RPMI7951 (cell line): ENCODE measurements around the gene GUCA1A. TPM values are rescaled to one million over a fixed set of nuclear protein-coding genes. Genes with fewer than 3 reads are reported as not detected.
A peak's percentile ranks its signal among the peaks of the same experiment; 100 is the strongest.
"Not testable (repeated sequence)": the region's sequence is repeated elsewhere in the genome, so short reads cannot be mapped to it uniquely, and the experiment has no call there.

Source experiments
- DNase-seq: peaks from one replicate; pipeline ENCODE4 v3.0.0-alpha.2; 2012; ENCODE audit warnings: low read depth
- total RNA-seq: library from RNA; depleted of rRNA; stranded (reverse); fragments of >200 nt; shearing (Covaris generic); gene quantifications from 2 replicates; pipeline ENCODE4 v1.2.3, GENCODE V29; 2014; rRNA removed

GUCA1A gene
- total RNA-seq, 1 experiment from 2014 or later = not detected

GRCh38 chr6:42210551-42210950 is 37.4 kb downstream of the GUCA1A start:
- DNase-seq = no peak

DNA sequence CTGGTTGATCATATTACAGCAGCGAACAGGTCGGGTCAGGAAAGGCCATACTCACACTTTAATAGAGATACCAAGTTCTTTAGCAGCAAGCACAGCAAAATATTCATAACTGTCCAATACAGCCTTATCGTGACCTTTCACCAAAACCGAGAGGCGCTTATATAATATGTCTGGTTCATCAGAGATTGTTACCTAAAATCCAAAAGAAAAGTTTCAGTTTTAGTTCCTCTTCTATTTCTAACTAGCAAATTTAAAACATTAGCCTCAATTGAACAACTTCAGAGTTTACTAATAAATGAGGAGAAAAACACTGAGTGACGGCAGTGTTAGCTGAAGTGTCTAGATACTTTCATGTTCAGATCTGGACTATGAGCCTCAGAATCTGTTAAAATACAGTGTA is 38.6 kb downstream of the GUCA1A start:
- no peak for DNase-seq

DNA sequence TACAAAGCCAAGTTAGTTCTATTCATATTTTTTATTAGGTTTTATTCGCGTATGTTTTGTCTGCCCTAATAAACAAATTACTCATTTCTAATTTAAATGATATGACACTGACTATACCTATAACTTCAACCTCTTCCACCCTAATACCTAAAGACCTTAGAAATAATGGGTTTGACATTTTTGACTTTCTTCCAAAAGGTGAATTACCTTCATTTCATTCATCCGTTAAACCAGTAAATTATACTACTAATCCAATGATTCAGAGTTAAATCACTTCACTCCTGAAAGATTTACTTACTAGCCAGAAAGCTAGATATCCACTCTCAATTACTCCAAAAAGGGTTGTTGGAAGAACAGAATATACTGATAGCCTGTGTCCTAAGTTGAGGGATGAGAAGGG is 39.3 kb downstream of the GUCA1A start:
- no peak for DNase-seq

DNA sequence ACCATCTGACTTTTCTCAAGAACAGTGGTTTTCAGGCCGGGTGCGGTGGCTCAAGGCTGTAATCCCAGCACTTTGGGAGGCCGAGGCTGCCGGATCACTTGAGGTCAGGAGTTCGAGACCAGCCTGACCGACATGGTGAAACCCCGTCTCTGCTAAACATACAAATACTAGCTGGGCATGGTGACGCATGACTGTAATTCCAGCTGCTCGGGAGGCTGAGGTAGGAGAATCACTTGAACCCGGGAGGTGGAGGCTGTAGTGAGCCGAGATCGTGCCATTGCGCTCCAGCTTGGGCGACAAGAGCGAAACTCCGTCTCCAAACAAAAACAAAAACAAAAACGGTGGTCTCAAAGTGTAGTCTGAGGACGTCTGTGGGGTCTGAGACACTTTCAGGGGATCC is 43.3 kb downstream of the GUCA1A start:
- DNase-seq = not testable (repeated sequence)

DNA sequence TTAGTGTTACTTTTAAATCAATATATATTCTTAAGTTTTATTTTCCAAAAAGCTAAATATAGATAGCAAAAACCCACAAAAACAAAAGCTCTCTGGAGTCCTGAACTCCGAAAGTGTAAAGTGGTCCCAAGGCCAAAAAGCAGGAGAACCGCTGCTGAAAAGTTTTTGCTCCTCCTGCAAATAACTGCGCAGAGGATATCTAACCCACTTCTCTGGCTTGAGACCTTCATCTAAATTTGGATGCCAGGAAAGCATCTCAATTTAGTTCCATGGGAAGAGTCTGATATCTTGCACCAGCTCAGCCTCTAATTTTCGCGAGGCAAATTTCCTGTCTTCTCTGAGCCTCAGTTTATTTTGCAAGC is 44.0 kb downstream of the GUCA1A start:
- no peak for DNase-seq

DNA sequence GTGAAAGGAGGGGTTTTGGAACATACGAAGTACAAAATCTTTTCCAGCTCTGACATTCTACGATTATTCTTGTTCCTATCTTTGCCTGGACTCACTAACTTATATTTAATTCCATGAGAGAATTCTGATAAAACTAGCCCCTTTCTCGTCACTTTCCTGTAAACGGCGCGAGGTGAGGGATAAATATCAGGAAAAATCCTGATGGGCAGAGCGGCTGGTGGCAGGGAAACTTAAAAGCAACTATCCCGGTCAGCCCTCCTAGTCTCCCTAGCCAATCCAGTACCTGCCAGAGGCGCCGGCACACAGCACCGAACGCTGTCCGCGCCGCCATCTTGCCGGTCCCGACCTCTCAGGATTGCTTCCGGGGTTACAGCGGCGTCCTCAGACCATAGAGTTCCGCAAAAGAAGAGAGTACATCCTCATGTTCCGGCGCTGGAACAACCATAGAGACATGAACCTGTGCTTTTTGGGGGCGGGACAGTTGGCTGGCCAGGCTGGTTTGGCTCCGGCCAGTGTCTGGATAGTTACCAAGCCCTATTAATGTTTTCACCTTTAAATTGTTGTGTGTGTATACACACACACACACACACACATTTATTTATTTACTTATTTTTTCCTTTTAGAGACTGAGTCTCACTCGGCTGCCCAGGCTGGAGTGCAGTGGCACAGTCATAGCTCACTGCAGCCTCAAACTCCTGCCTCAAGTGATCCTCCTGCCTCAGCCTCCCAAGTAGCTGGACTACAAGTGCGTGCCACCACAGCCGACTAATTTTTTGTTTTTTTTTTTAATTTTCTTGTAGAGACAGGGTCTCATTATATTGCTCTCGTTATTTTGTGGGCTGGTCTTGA is 44.6 kb downstream of the GUCA1A start, which contains the start of gene MRPS10:
Gene MRPS10, minus strand, starts transcription at position 343 of the 849 bp plus-strand sequence. Its CDS starts 12 bp downstream, at position 331.
- DNase-seq = peak; percentile 96

DNA sequence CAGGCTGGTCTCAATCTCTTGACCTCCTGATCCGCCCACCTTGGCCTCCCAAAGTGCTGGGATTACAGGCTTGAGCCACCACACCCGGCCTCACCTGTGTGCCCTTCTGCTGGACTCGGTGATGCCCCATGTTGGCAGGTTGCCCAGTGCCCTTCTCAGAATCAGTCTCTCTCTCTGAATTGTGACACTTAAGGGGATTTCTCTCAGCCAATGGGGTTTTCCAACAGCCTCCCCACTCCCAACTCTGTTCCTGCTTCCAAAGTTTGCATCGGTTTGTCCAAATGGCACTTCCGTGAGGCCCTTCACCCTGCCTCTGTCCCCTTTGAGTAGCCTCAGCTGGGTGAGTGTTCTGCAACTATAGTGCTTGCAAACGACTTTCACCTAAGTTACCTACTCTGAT is 47.6 kb downstream of the GUCA1A start:
- DNase-seq = no peak

- no peak for DNase-seq
Measured at GRCh38 chr6:42221546-42221945, 48.4 kb downstream of the GUCA1A start.

GRCh38 chr6:42222448-42222847 is 49.3 kb downstream of the GUCA1A start:
- DNase-seq = no peak

- peak; percentile 89 for DNase-seq
Measured at GRCh38 chr6:42224222-42225028, 51.3 kb downstream of the GUCA1A start.

DNA sequence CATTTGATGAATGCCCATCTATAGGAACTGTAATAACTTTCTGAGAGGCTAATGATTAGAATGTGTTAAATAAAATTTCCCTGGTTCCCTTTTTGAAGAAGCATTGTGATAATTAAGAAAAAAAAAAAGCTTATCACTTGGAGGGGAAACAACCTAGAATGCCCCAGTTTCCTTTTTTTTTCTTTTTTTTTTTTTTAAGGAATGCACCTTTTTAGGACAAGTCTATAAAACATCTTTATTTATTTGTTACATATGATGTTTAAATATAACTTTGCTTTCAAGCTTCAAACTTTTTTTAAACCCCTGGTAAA is 51.8 kb downstream of the GUCA1A start:
- no peak for DNase-seq

DNA sequence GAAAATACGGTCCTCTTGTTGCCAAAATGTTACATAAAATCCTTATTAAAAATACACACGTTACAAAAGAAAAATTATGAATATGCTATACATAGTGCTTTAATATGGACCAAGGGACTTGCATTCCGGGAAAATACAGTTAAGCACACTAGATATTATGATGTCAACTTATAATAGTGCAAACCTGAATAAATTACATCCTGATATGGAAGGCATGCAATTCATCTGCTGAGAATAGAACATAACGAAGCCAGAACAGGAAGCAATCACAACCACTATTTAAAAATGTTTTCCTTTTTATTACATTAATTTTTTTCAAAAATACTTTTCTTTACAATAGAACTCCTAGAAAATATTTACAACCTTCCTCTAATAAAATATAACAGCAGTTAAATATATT is 52.3 kb downstream of the GUCA1A start:
- DNase-seq = no peak

DNA sequence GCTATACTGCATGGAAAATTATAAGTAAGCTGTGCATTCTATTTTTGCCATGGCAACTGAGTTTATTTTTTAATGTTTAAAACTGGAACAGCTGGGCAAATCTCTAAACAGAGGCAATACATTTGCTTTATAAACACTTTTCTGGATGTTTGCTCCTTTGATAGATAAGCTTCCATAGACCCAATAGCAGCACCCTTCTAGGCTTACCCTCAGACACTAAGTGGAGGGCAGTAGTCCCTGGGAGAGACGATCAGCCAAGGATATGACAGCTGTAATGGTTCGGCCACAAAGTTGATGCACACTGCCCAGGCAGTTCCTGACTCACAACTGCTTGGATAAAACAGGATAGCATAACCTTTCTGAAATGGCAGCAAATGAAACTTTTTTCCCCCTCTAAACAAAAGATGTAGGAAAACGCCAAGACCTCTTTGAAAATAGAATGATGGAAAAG is 53.0 kb downstream of the GUCA1A start:
- peak; percentile 82 for DNase-seq

DNA sequence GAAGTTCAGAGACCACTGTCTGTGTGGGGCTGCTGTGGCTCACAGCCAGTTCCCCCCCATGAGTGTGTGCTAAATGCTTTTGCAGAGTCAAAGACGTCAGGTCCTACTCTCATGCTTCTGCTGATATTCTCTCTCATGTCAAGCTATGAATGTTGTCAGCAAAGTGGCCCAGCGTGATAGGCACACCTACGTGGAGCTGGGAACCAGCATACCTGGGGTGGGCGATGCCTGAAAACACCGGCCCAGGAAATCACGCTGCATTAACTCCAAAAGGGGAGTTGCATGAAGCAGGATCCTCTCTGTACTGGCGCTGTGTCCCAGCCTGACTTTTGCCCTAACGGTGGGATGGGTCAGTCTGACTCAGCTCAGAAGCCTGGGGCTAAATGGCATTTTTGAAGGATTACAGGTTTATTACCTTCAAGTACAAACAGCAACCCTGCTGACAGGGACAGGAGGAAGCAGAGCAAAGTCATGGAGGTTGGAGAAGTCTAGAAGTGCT is 53.5 kb downstream of the GUCA1A start:
- DNase-seq = peak; percentile 93

DNA sequence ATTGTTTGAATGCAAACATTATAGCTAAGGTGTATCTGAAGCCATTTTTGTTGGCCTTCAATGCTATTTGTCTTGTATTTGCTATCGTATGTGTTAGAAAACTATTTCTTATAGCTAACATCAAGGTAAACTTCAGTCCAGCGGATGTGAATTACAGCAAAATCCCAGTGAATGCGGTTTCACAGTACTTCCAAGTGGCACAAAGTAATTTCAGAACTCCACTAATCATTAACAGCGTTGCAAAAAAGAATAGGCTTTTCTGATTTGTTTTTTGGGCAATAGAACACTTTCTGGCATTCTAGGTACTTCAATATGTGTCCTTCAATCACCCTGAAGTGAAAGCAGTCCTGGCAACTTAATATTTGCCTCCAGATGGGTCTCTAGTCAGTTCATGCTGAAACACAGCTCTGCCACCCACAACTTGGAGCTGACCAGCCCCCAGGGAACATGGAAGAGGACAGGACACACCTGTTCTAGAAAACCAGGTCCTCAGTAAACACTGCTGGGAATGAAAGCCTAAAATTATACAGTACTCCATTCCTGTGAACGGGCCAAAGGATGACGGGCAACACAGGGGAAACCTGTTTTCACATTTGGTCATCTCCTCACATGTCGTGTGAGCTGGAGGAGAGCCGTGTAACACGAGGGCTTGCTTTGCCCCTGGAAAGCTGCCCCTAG is 54.1 kb downstream of the GUCA1A start:
- no peak for DNase-seq

- no peak for DNase-seq
Measured at GRCh38 chr6:42228305-42228704, 55.1 kb downstream of the GUCA1A start.

Other genes starting within 250 kb of the GUCA1A start
- 36.5 and 47.7 TPM in 2 replicates for gene CCND3, start 231.6 kb upstream of the GUCA1A start, total RNA-seq
- 22.6 and 29.1 TPM in 2 replicates for gene TAF8, start 122.8 kb upstream of the GUCA1A start, total RNA-seq
- gene C6orf132, start 30.7 kb upstream of the GUCA1A start, total RNA-seq = not detected in 2 replicates
- gene GUCA1B, start 21.6 kb downstream of the GUCA1A start, total RNA-seq = 0.39 TPM in 1 of 2 replicates, not detected in the other
- gene MRPS10, start 44.5 kb downstream of the GUCA1A start, total RNA-seq = 65.0 and 72.9 TPM in 2 replicates